ENCODE data around the gene STX5.
"Not testable (repeated sequence)": the region's sequence is repeated elsewhere in the genome, so short reads cannot be mapped to it uniquely, and the experiment has no call there.

Gene STX5

GRCh38 chr11:62786318-62787004, 45.4 kb downstream of the STX5 start:
- DNase-seq (ENCODE audit: low spot score) = peak; percentile 93

GRCh38 chr11:62782753-62783152, 49.1 kb downstream of the STX5 start:
- DNase-seq (ENCODE audit: low spot score) = no peak

GRCh38 chr11:62778441-62778840, 53.4 kb downstream of the STX5 start:
- DNase-seq (ENCODE audit: low spot score) = no peak

- no peak for DNase-seq (ENCODE audit: low spot score)
Measured at GRCh38 chr11:62777389-62777788, 54.5 kb downstream of the STX5 start.

GRCh38 chr11:62775646-62776045, 56.2 kb downstream of the STX5 start:
- no peak for DNase-seq (ENCODE audit: low spot score)

GRCh38 chr11:62774407-62774806, 57.4 kb downstream of the STX5 start:
- DNase-seq (ENCODE audit: low spot score) = no peak

- peak; percentile 98 for DNase-seq (ENCODE audit: low spot score)
Measured at GRCh38 chr11:62771144-62772021, 60.5 kb downstream of the STX5 start, which contains the start of gene TAF6L. Gene TAF6L (plus strand): TSS chr11:62771396. CDS start chr11:62775784, 4,388 bp downstream.

GRCh38 chr11:62770778-62771143, 61.1 kb downstream of the STX5 start:
- peak; percentile 73 for DNase-seq (ENCODE audit: low spot score)

GRCh38 chr11:62760867-62761227, 71.0 kb downstream of the STX5 start:
- not testable (repeated sequence) for DNase-seq (ENCODE audit: low spot score)

- no peak for DNase-seq (ENCODE audit: low spot score)
Measured at GRCh38 chr11:62757846-62758788, 73.7 kb downstream of the STX5 start.

Measured in left forelimb (tissue), 1 donor.